ENCODE data around the gene NRCAM.

Gene NRCAM

GRCh38 chr7:108254259-108254658 lies 202.0 kb downstream of the NRCAM start:
- in situ Hi-C loops (cut with MboI; ENCODE audit: low sequenced_read_pairs): no loop called here

GRCh38 chr7:108253275-108254044 lies 202.8 kb downstream of the NRCAM start:
- in situ Hi-C loops (cut with MboI; ENCODE audit: low sequenced_read_pairs): no loop called here

- in situ Hi-C loops (cut with MboI; ENCODE audit: low sequenced_read_pairs): no loop called here
Observed at GRCh38 chr7:108252177-108252576, 204.1 kb downstream of the NRCAM start.

- in situ Hi-C loops (cut with MboI; ENCODE audit: low sequenced_read_pairs): no loop called here
Observed at GRCh38 chr7:108251700-108252099, 204.5 kb downstream of the NRCAM start.

- in situ Hi-C loops (cut with MboI; ENCODE audit: low sequenced_read_pairs): no loop called here
Observed at GRCh38 chr7:108249453-108249852, 206.8 kb downstream of the NRCAM start.

- in situ Hi-C loops (cut with MboI; ENCODE audit: low sequenced_read_pairs): no loop called here
Observed at GRCh38 chr7:108248821-108249220, 207.4 kb downstream of the NRCAM start.

GRCh38 chr7:108248418-108248817 lies 207.8 kb downstream of the NRCAM start:
- in situ Hi-C loops (cut with MboI; ENCODE audit: low sequenced_read_pairs): no loop called here

- in situ Hi-C loops (cut with MboI; ENCODE audit: low sequenced_read_pairs): no loop called here
Observed at GRCh38 chr7:108247614-108248013, 208.6 kb downstream of the NRCAM start.

GRCh38 chr7:108246227-108246837 lies 209.9 kb downstream of the NRCAM start:
- in situ Hi-C loops (cut with MboI; ENCODE audit: low sequenced_read_pairs): no loop called here

- in situ Hi-C loops (cut with MboI; ENCODE audit: low sequenced_read_pairs): no loop called here
Observed at GRCh38 chr7:108245523-108246226, 210.6 kb downstream of the NRCAM start.

- in situ Hi-C loops (cut with MboI; ENCODE audit: low sequenced_read_pairs): no loop called here
Observed at GRCh38 chr7:108244110-108244509, 212.1 kb downstream of the NRCAM start.

GRCh38 chr7:108239501-108240225 lies 216.6 kb downstream of the NRCAM start:
- in situ Hi-C loops (cut with MboI; ENCODE audit: low sequenced_read_pairs): no loop called here

- in situ Hi-C loops (cut with MboI; ENCODE audit: low sequenced_read_pairs): no loop called here
Observed at GRCh38 chr7:108236681-108237415, 219.4 kb downstream of the NRCAM start.

- in situ Hi-C loops (cut with MboI; ENCODE audit: low sequenced_read_pairs): no loop called here
Observed at GRCh38 chr7:108235451-108236061, 220.7 kb downstream of the NRCAM start.

GRCh38 chr7:108234971-108235450 lies 221.2 kb downstream of the NRCAM start:
- in situ Hi-C loops (cut with MboI; ENCODE audit: low sequenced_read_pairs): no loop called here

GRCh38 chr7:108234281-108234680 lies 222.0 kb downstream of the NRCAM start:
- in situ Hi-C loops (cut with MboI; ENCODE audit: low sequenced_read_pairs): no loop called here

GRCh38 chr7:108232076-108232475 lies 224.2 kb downstream of the NRCAM start:
- in situ Hi-C loops (cut with MboI; ENCODE audit: low sequenced_read_pairs): no loop called here

GRCh38 chr7:108231221-108231620 lies 225.0 kb downstream of the NRCAM start:
- in situ Hi-C loops (cut with MboI; ENCODE audit: low sequenced_read_pairs): no loop called here

GRCh38 chr7:108227366-108227765 lies 228.9 kb downstream of the NRCAM start:
- in situ Hi-C loops (cut with MboI; ENCODE audit: low sequenced_read_pairs): no loop called here

- in situ Hi-C loops (cut with MboI; ENCODE audit: low sequenced_read_pairs): no loop called here
Observed at GRCh38 chr7:108226816-108227299, 229.4 kb downstream of the NRCAM start.
